ENCODE data around the gene NLRC4. TPM values are rescaled to one million over a fixed set of nuclear protein-coding genes. Genes with fewer than 3 reads are reported as not detected.
"Not testable (repeated sequence)": the region's sequence is repeated elsewhere in the genome, so short reads cannot be mapped to it uniquely, and the experiment has no call there.

NLRC4 gene, protein sequence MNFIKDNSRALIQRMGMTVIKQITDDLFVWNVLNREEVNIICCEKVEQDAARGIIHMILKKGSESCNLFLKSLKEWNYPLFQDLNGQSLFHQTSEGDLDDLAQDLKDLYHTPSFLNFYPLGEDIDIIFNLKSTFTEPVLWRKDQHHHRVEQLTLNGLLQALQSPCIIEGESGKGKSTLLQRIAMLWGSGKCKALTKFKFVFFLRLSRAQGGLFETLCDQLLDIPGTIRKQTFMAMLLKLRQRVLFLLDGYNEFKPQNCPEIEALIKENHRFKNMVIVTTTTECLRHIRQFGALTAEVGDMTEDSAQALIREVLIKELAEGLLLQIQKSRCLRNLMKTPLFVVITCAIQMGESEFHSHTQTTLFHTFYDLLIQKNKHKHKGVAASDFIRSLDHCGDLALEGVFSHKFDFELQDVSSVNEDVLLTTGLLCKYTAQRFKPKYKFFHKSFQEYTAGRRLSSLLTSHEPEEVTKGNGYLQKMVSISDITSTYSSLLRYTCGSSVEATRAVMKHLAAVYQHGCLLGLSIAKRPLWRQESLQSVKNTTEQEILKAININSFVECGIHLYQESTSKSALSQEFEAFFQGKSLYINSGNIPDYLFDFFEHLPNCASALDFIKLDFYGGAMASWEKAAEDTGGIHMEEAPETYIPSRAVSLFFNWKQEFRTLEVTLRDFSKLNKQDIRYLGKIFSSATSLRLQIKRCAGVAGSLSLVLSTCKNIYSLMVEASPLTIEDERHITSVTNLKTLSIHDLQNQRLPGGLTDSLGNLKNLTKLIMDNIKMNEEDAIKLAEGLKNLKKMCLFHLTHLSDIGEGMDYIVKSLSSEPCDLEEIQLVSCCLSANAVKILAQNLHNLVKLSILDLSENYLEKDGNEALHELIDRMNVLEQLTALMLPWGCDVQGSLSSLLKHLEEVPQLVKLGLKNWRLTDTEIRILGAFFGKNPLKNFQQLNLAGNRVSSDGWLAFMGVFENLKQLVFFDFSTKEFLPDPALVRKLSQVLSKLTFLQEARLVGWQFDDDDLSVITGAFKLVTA
- total RNA-seq (1.7 TPM), polyA plus RNA-seq (0.67 TPM)

DNA sequence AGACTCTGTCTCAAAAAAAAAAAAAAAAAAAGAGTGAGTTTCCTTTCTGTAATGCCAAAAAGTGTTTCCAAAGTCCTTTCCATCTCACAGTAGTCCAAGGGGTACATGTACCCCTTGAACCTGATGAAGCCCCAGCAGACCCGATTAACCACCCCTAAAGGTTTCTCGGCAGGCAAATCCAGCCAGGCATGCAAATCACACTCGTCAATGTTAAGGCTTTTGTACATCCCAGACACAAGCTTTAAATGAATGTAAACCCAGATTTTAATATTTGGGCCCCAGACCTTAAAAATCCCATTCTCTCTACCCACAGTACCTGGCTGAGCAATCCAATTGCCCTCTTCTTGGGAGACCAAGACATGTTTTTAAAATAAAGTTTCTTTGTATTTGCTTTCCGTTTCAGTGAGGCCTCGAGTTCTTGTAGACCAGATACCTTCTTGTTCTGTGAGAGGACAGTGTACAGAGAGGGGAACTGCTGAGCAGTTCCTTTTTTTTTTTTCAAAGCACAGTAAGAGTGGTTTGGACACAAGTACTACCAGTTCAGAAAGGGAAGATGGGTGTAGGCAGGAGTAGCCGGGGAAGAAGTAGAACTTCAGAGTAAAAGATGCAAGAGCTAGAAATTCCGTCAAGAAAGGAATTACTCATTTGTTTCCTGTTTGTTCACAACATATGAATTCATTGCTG, at the start of gene NLRC4:
TSS of gene NLRC4 (minus strand) at position 465 of the 684 bp plus-strand sequence. CDS start 8,111 bp downstream, outside the sequence.
- Histone ChIP-seq H3K4me1 (ENCODE audit: insufficient read depth) (no peaks in the 10 kb centered on the region), H3K27ac (ENCODE audit: low read depth) (no peak within 1 kb of the TSS), H3K4me3 (ENCODE audit: low read depth, low read length) (no peak within 1 kb of the TSS), H3K36me3 (ENCODE audit: insufficient read depth) (no peaks in the 10 kb centered on the region)
- 77% methylated on average over 7 of the region's 7 CpGs for WGBS
- DNase-seq (ENCODE audit: extremely low spot score): no peak

DNA sequence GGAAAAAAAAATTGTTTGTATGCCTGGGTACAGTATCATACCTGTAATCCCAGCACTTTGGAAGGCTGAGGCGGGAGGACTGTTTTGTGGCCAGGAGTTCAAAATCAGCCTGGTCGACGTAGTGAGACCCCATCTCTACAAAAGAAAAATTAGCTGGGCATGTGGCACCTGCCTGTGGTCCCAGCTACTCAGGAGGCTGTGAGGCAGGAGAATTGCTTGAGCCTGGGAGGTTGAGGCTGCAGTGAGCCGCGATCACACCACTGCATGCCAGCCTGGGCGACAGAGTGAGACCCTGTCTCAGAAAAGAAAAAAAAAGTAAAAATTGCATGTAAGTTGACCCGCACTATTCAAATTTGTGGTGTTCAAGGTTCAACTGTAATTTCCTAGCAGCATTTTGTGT, 45.9 kb upstream of the NLRC4 start:
- no peak overlapping the region for H3K27ac ChIP-seq (ENCODE audit: low read depth)
- WGBS: 95% methylated on average over 7 of the region's 7 CpGs
- no peak overlapping the region for H3K4me3 ChIP-seq (ENCODE audit: low read depth, low read length)
- no peaks in the 10 kb centered on the region for H3K36me3 ChIP-seq (ENCODE audit: insufficient read depth)
- DNase-seq (ENCODE audit: extremely low spot score): no peak
- no peaks in the 10 kb centered on the region for H3K4me1 ChIP-seq (ENCODE audit: insufficient read depth)

DNA sequence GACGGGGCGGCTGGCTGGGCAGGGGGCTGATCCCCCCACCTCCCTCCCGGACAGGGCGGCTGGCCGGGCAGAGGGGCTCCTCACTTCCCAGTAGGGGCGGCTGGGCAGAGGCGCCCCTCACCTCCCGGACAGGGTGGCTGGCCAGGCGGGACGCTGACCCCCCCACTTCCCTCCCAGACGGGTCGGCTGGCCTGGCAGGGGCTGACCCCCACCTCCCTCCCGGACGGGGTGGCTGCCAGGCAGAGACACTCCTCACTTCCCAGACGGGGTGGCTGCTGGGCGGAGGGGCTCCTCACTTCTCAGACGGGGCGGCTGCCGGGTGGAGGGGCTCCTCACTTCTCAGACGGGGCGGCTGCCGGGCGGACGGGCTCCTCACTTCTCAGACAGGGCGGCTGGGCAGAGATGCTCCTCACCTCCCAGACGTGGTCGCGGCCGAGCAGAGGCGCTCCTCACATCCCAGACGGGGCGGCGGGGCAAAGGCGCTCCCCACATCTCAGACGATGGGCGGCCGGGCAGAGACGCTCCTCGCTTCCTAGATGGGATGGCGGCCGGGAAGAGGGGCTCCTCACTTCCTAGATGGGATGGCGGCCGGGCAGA, 29.4 kb upstream of the NLRC4 start:
- DNase-seq (ENCODE audit: extremely low spot score); H3K4me1 ChIP-seq (ENCODE audit: insufficient read depth); H3K36me3 ChIP-seq (ENCODE audit: insufficient read depth); H3K27ac ChIP-seq (ENCODE audit: low read depth); H3K4me3 ChIP-seq (ENCODE audit: low read depth, low read length): not testable (repeated sequence)
- WGBS: 96% methylated on average over 43 of the region's 43 CpGs

DNA sequence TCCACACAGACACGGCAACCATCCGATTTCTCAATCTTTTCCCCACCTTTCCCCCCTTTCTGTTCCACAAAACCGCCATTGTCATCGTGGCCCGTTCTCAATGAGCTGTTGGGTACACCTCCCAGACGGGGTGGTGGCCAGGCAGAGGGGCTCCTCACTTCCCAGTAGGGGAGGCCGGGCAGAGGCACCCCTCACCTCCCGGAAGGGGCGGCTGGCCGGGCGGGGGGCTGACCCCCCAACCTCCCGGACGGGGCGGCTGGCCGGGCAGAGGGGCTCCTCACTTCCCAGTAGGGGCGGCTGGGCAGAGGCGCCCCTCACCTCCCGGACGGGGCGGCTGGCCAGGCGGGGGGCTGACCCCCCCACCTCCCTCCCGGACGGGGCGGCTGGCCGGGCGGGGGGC, 28.8 kb upstream of the NLRC4 start:
- H3K36me3 ChIP-seq (ENCODE audit: insufficient read depth); H3K4me1 ChIP-seq (ENCODE audit: insufficient read depth); H3K27ac ChIP-seq (ENCODE audit: low read depth); DNase-seq (ENCODE audit: extremely low spot score); H3K4me3 ChIP-seq (ENCODE audit: low read depth, low read length): not testable (repeated sequence)
- 98% methylated on average over 13 of the region's 26 CpGs for WGBS

DNA sequence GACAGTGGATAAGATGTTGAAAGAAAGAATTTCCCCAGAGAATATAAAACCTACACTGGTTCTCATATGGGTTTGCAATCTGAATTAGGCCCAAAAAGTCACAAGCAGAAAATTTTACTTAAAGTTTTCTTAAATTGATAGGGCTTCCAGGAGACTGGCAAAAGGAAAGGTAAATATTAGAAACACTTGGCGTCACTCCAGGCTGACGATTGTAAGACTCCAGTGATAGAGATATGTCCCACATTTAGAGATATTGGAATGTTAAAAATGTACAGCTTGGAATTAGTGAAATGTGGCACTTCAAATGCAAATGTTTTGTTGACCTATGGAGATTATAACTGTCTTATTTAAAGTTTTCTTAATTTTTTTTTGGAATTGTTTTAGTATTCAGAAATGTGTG, 27.1 kb upstream of the NLRC4 start:
- Histone ChIP-seq H3K4me1 (ENCODE audit: insufficient read depth) (peaks cover 2% of the 10 kb centered on the region), H3K27ac (ENCODE audit: low read depth) (no peak overlapping the region), H3K4me3 (ENCODE audit: low read depth, low read length) (no peak overlapping the region), H3K36me3 (ENCODE audit: insufficient read depth) (peaks cover 2% of the 10 kb centered on the region)
- no peak for DNase-seq (ENCODE audit: extremely low spot score)
- 71% methylated on average over 2 of the region's 2 CpGs for WGBS

DNA sequence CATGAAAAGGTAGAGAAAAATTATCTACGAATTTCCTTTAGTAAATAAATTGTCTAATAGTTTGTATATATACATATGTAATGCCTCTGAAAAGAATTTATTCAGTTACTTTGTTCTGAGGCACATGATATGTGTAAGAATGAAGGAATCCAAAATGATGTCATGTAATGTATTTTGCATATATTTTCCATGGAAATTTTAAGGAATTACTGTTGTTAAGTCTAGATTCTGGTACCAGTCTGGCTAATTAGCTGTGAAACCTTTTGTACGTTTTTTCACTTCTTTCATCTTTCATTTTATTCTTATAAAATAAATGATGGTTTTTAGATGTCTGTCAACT, 25.3 kb upstream of the NLRC4 start:
- no peaks in the 10 kb centered on the region for H3K36me3 ChIP-seq (ENCODE audit: insufficient read depth)
- DNase-seq (ENCODE audit: extremely low spot score): no peak
- no peak overlapping the region for H3K27ac ChIP-seq (ENCODE audit: low read depth)
- no peak overlapping the region for H3K4me3 ChIP-seq (ENCODE audit: low read depth, low read length)
- H3K4me1 ChIP-seq (ENCODE audit: insufficient read depth): peaks cover 2% of the 10 kb centered on the region
- 83% methylated on average over 2 of the region's 2 CpGs for WGBS

DNA sequence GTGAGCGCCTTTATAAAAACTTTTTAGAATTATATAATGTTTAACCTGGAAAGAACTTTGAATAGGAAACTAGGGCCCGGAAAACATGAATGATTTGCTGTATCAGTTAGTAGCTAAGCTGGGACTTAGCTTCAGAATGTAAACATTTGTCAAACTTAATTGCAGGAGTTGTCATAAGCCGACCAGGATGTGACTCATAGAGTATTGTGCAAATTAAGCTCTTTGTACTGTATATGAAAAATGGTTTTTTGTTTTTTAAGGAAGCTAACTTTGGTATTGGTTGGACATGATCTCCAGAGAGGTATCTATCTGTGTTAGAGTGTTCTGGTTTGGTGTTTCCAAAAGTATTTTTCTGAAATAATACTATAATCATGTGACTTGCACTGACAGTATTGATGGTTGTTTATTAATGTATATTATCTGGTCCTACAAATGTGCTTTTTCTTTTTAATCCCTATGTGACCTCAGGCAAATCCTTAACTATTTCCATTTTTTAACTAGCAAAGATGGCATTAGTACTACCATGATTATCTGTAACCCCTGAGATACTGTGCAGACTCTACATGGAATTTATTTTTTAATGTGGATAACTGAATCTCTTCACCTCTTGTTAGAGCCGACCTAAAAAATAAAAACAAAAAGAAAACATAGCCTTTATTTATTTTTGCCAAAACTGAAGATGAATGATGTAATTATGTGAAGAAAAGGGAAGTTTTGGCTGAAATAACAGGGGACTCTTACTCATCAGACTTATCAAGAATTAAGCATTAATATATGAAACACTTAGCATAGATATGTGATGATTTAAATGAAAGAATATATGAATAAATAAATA, 24.7 kb upstream of the NLRC4 start:
- peaks cover 2% of the 10 kb centered on the region for H3K4me1 ChIP-seq (ENCODE audit: insufficient read depth)
- no peak overlapping the region for H3K27ac ChIP-seq (ENCODE audit: low read depth)
- no peak overlapping the region for H3K4me3 ChIP-seq (ENCODE audit: low read depth, low read length)
- H3K36me3 ChIP-seq (ENCODE audit: insufficient read depth): no peaks in the 10 kb centered on the region
- 52% methylated on average over 4 of the region's 4 CpGs for WGBS
- DNase-seq (ENCODE audit: extremely low spot score): no peak

DNA sequence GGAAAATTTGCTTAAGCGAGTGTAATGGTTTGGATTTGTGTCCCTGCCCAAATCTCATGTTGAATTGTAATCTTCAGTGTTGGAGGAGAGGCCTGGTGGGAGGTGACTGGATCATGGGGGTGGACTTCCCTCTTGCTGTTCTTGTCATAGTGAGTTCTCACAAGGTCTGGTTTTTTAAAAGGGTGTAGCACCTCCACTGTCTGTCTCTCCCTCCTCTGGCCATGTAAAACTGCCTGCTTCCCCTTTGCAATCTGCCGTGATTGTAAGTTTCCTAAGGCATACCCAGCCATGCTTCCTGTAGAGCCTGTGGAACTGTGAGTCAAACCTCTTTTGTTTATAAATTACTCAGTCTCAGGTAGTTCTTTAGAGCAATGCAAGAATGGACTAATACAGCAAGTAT, 19.6 kb upstream of the NLRC4 start:
- H3K4me3 ChIP-seq (ENCODE audit: low read depth, low read length): no peak overlapping the region
- peaks cover 2% of the 10 kb centered on the region for H3K4me1 ChIP-seq (ENCODE audit: insufficient read depth)
- H3K27ac ChIP-seq (ENCODE audit: low read depth): no peak overlapping the region
- no peak for DNase-seq (ENCODE audit: extremely low spot score)
- H3K36me3 ChIP-seq (ENCODE audit: insufficient read depth): no peaks in the 10 kb centered on the region
- 91% methylated on average over 2 of the region's 2 CpGs for WGBS

DNA sequence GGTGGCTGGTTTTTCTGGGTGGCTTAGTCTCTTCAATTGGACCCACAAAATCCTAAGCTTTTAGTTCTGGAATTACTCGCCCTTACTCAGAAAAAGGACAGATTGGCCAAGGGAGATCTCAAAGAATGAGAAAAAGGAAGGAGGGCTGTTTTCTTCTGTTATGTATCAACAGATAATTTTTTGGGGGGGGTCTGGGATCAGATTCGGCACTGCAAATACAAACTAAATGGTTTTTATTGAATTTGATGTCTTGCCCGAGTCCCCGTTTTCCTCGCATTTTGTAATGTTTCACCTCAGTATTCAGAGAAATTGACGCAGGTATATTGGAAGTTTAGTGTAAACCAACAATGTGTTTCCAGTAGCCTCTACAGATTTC, 13.8 kb upstream of the NLRC4 start:
- H3K27ac ChIP-seq (ENCODE audit: low read depth): no peak overlapping the region
- H3K4me1 ChIP-seq (ENCODE audit: insufficient read depth): no peaks in the 10 kb centered on the region
- H3K4me3 ChIP-seq (ENCODE audit: low read depth, low read length): peak overlapping the region; percentile 80
- no peak for DNase-seq (ENCODE audit: extremely low spot score)
- WGBS: 12% methylated on average over 6 of the region's 6 CpGs
- no peaks in the 10 kb centered on the region for H3K36me3 ChIP-seq (ENCODE audit: insufficient read depth)

DNA sequence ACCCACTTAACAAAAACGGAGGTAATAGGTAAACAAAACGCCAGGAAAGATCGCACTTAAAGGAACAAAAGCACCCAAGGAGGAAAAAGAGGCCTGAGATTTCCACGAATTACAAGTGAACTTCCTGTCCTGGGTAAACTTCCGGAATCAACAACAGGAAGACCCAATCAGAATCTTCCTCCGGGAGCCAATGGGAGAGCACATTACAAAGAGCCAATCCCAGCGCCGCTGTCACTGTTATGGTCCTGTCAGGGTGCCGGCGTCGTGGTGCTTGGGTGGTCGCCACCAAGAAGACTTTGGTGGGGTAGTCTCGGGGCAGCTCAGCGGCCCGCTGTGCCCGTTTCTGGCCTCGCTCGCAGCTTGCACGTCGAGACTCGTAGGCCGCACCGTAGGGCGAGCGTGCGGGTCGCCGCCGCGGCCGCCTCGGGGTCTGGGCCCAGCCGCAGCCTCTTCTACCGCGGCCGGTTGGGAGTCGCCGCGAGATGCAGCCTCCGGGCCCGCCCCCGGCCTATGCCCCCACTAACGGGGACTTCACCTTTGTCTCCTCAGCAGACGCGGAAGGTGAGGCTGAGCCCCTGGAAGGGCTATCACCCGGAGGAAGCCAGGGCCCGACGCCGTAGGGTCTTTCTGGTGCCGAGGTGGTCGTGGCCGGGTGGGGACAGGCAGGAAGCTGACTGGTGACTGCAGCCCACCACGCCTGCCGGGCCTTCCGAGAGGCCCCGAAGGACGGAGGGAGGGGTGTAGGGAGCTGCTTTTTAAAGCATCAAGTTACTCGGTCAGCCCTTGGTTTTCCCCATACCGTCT, 13.2 kb upstream of the NLRC4 start, which contains the start of gene YIPF4:
TSS of gene YIPF4 (plus strand) at position 231 of the 804 bp plus-strand sequence. CDS start at position 483, 252 bp downstream.
- peak; percentile 91 for DNase-seq (ENCODE audit: extremely low spot score)
- under 1% methylated on average over 59 of the region's 59 CpGs for WGBS
- Histone ChIP-seq H3K36me3 (ENCODE audit: insufficient read depth) (no peaks in the 10 kb centered on the region), H3K4me3 (ENCODE audit: low read depth, low read length) (peak within 1 kb of the TSS; percentile 80), H3K27ac (ENCODE audit: low read depth) (peak within 1 kb of the TSS; percentile 90), H3K4me1 (ENCODE audit: insufficient read depth) (no peaks in the 10 kb centered on the region)

DNA sequence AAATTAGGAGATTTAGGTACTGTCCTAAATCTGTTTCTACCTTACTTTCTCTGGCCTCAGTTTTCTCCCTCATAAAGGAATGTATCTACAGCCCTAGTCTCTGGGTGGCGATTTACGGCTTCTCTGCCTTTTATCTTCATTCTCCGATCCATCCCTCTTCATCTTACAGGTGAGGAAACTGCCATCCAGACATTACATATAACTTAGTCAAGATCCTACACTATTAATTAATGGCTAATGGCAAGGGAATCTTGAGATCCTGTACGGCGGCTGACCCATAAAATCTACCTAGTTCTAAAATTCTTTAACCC, 12.6 kb upstream of the NLRC4 start:
- 52% methylated on average over 5 of the region's 5 CpGs for WGBS
- no peaks in the 10 kb centered on the region for H3K36me3 ChIP-seq (ENCODE audit: insufficient read depth)
- H3K4me1 ChIP-seq (ENCODE audit: insufficient read depth): no peaks in the 10 kb centered on the region
- H3K27ac ChIP-seq (ENCODE audit: low read depth): peak overlapping the region; percentile 90
- H3K4me3 ChIP-seq (ENCODE audit: low read depth, low read length): peak overlapping the region; percentile 80
- DNase-seq (ENCODE audit: extremely low spot score): no peak

DNA sequence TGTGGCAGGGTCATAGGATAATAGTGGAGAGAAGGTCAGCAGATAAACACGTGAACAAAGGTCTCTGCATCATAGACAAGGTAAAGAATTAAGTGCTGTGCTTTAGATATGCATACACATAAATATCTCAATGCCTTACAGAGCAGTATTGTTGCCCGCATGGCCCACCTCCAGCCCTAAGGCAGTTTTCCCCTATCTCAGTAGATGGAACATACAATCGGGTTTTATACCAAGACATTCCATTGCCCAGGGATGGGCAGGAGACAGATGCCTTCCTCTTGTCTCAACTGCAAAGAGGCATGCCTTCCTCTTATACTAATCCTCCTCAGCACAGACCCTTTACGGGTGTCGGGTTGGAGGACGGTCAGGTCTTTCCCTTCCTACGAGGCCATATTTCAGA, 11.1 kb upstream of the NLRC4 start:
- not testable (repeated sequence) for H3K27ac ChIP-seq (ENCODE audit: low read depth); H3K4me3 ChIP-seq (ENCODE audit: low read depth, low read length); H3K4me1 ChIP-seq (ENCODE audit: insufficient read depth); DNase-seq (ENCODE audit: extremely low spot score); H3K36me3 ChIP-seq (ENCODE audit: insufficient read depth)
- WGBS: 92% methylated on average over 7 of the region's 7 CpGs

Measured in urinary bladder (tissue), 4 donors.